Measurements from ENCODE around the gene TRAPPC5. TPM values are rescaled to one million over a fixed set of nuclear protein-coding genes. Genes with fewer than 3 reads are reported as not detected.

The TRAPPC5 gene
- total RNA-seq, 5 donors from 2014 or later (not counting 1 experiment from before 2014, with no cell fraction given), result 39.2 to 75.3 (median 69.4) TPM

- POLR2A ChIA-PET, result interaction anchor here in 1 of 2 donors (0.6 kb wide), 1 partner anchor 31 kb away, joined by 5 read pairs; the partner anchor contains the start of gene TRAPPC5
- no peaks in the 10 kb centered on the region for H3K27me3 Mint-ChIP-seq
- H3K9me3 Mint-ChIP-seq, result no peaks in the 10 kb centered on the region
- no peaks in the 10 kb centered on the region for H3K9me3 ChIP-seq
- no peak for DNase-seq
- no peak for ATAC-seq (replicated peaks in 1 of 4)
- H3K36me3 Mint-ChIP-seq, result peaks cover 5% of the 10 kb centered on the region
- H3K4me1 ChIP-seq (ENCODE audit: control insufficient read depth in 1 of 2, extremely low read depth in 1 of 2, insufficient read depth in 2 of 2, low read length in 2 of 2), result peaks cover 0 to 13% of the 10 kb centered on the region in 2 experiments
- no peak overlapping the region for H3K27ac ChIP-seq (ENCODE audit: low read length)
- no peak overlapping the region for H3K4me3 Mint-ChIP-seq
- H3K4me3 ChIP-seq (ENCODE audit: control insufficient read depth in 1 of 2, extremely low read depth in 1 of 2, low read length in 1 of 2), result no peak overlapping the region
- H3K4me1 Mint-ChIP-seq, result peaks cover 10 to 13% (median 10%) of the 10 kb centered on the region in 3 donors
- peaks cover 0 to 6% of the 10 kb centered on the region in 2 experiments for H3K27me3 ChIP-seq (replicated peaks in 1 of 2; ENCODE audit: control insufficient read depth in 2 of 2, extremely low read depth in 1 of 2, insufficient read depth in 2 of 2, low read length in 1 of 2)
- no peak overlapping the region for H3K27ac Mint-ChIP-seq
- WGBS (ENCODE audit: insufficient coverage), result 72% methylated on average over 2 of the region's 2 CpGs
- CTCF ChIA-PET, result interaction anchor here (0.5 to 0.7 kb wide), 3 partner anchors 34 to 364 kb away, joined by 3 to 7 read pairs (median 6); no protein-coding TSS in a partner anchor
- peaks cover 8 to 13% of the 10 kb centered on the region in 2 donors for H3K36me3 ChIP-seq (ENCODE audit: control insufficient read depth in 2 of 2, extremely low read depth in 1 of 2, insufficient read depth in 1 of 2, low read length in 1 of 2)
Observed at GRCh38 chr19:7650148-7650547, 30.5 kb upstream of the TRAPPC5 start.

DNA sequence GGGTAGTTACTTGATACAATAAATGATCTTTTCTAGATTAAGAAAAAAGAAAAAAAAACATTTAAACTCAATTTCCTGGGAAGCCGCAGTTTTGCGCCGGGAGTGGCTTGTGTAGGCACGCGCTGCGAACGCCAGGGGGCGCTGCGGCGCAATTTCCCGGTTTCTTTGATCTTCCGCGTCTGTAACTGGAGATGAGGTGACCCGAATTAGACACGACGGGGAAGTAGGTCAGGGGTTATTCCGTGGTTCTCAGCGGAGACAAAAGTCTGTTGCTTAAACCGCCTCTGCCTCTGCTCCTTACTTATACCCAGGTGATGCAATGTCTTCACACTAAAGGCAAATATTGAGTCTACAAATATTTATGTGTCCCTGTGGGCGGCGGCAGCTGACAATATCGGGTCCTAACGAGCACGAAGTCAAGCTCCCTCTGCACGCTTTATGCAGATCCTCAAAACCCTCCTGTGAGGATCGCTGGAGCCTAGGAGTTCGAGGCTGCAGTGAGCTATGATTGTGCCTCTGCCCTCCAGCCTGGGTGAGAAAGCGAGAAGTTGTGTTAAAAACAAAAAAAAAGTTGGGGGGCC lies 28.5 kb upstream of the TRAPPC5 start:
- peaks cover 10 to 15% (median 11%) of the 10 kb centered on the region in 3 donors for H3K4me1 Mint-ChIP-seq
- no peaks in the 10 kb centered on the region for H3K27me3 Mint-ChIP-seq
- H3K27ac ChIP-seq (ENCODE audit: low read length), result peak overlapping the region; percentile 67
- peak; percentile 73 to 94 (median 85) for DNase-seq
- peak; percentile 83 to 92 (median 88) for ATAC-seq (replicated peaks in 1 of 4)
- H3K27me3 ChIP-seq (replicated peaks in 1 of 2; ENCODE audit: control insufficient read depth in 2 of 2, extremely low read depth in 1 of 2, insufficient read depth in 2 of 2, low read length in 1 of 2), result peaks cover 0 to 6% of the 10 kb centered on the region in 2 experiments
- H3K4me1 ChIP-seq (ENCODE audit: control insufficient read depth in 1 of 2, extremely low read depth in 1 of 2, insufficient read depth in 2 of 2, low read length in 2 of 2), result peaks cover 0 to 16% of the 10 kb centered on the region in 2 experiments
- POLR2A ChIA-PET, result interaction anchor here in 1 of 2 donors (0.6 kb wide), 2 partner anchors 20 to 147 kb away, joined by 3 to 5 read pairs; no protein-coding TSS in a partner anchor
- no peaks in the 10 kb centered on the region for H3K9me3 Mint-ChIP-seq
- CTCF ChIA-PET, result interaction anchor here (0.6 to 1.6 kb wide), 4 partner anchors 17 to 1671 kb away, joined by 3 to 8 read pairs (median 3); partner anchors contain the start of genes PET100 (in 1 of the 2) and XAB2 (in 1 of the 2)
- no peaks in the 10 kb centered on the region for H3K9me3 ChIP-seq
- H3K27ac Mint-ChIP-seq, result peak overlapping the region; percentile 61 to 81
- H3K36me3 ChIP-seq (ENCODE audit: control insufficient read depth in 2 of 2, extremely low read depth in 1 of 2, insufficient read depth in 1 of 2, low read length in 1 of 2), result peaks cover 4% of the 10 kb centered on the region in 2 donors
- H3K4me3 Mint-ChIP-seq, result peak overlapping the region; percentile 66 to 74 (median 72)
- H3K36me3 Mint-ChIP-seq, result no peaks in the 10 kb centered on the region
- 1% methylated on average over 18 of the region's 28 CpGs for WGBS (ENCODE audit: insufficient coverage)
- peak overlapping the region; percentile 39 to 49 for H3K4me3 ChIP-seq (ENCODE audit: control insufficient read depth in 1 of 2, extremely low read depth in 1 of 2, low read length in 1 of 2)

- peaks cover 22 to 26% (median 24%) of the 10 kb centered on the region in 3 donors for H3K4me1 Mint-ChIP-seq
- no peaks in the 10 kb centered on the region for H3K9me3 ChIP-seq
- WGBS (ENCODE audit: insufficient coverage), result 93% methylated on average over 3 of the region's 8 CpGs
- ChIA-PET CTCF (interaction anchor here in 1 of 2 donors (0.8 to 0.9 kb wide), 2 partner anchors 27 to 86 kb away, joined by 3 read pairs; partner anchors contain the start of gene TRAPPC5), POLR2A (no interaction called here)
- no peak overlapping the region for H3K27ac Mint-ChIP-seq
- H3K27me3 ChIP-seq (replicated peaks in 1 of 2; ENCODE audit: control insufficient read depth in 2 of 2, extremely low read depth in 1 of 2, insufficient read depth in 2 of 2, low read length in 1 of 2), result peaks cover 0 to 6% of the 10 kb centered on the region in 2 experiments
- no peaks in the 10 kb centered on the region for H3K36me3 Mint-ChIP-seq
- H3K27ac ChIP-seq (ENCODE audit: low read length), result no peak overlapping the region
- no peak for ATAC-seq (replicated peaks in 1 of 4)
- H3K4me1 ChIP-seq (ENCODE audit: control insufficient read depth in 1 of 2, extremely low read depth in 1 of 2, insufficient read depth in 2 of 2, low read length in 2 of 2), result peaks cover 3 to 34% of the 10 kb centered on the region in 2 experiments
- H3K9me3 Mint-ChIP-seq, result no peaks in the 10 kb centered on the region
- no peak for DNase-seq
- no peaks in the 10 kb centered on the region for H3K27me3 Mint-ChIP-seq
- H3K4me3 Mint-ChIP-seq, result no peak overlapping the region
- no peaks in the 10 kb centered on the region for H3K36me3 ChIP-seq (ENCODE audit: control insufficient read depth in 2 of 2, extremely low read depth in 1 of 2, insufficient read depth in 1 of 2, low read length in 1 of 2)
- no peak overlapping the region for H3K4me3 ChIP-seq (ENCODE audit: control insufficient read depth in 1 of 2, extremely low read depth in 1 of 2, low read length in 1 of 2)
Observed at GRCh38 chr19:7654401-7654800, 26.2 kb upstream of the TRAPPC5 start.

DNA sequence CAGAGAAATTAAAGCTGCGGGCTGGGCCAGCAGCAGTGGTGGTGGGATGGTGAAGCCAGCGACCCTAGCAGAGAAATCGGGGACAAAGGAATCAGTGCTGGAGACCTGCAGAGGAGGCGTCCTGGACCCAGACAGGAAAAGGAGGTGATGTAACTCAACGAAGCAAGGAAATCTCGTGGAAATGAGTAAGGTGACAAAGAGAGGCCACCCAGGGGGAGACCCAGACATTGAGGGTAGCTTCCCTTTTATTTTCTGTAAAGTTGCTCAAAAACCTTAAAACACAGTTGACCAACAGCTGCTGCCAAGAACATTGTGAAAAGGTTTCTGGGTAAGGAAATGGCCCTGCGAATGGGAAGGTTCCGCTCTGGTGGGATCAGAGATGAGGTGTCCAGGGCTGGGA lies 25.1 kb upstream of the TRAPPC5 start:
- no peak overlapping the region for H3K27ac ChIP-seq (ENCODE audit: low read length)
- DNase-seq, result no peak
- H3K9me3 Mint-ChIP-seq, result no peaks in the 10 kb centered on the region
- H3K36me3 ChIP-seq (ENCODE audit: control insufficient read depth in 2 of 2, extremely low read depth in 1 of 2, insufficient read depth in 1 of 2, low read length in 1 of 2), result no peaks in the 10 kb centered on the region
- ChIA-PET POLR2A (no interaction called here), CTCF (interaction anchor here in 1 of 2 donors (0.6 kb wide), 1 partner anchor 23 kb away, joined by 3 read pairs; no protein-coding TSS in a partner anchor)
- H3K4me1 ChIP-seq (ENCODE audit: control insufficient read depth in 1 of 2, extremely low read depth in 1 of 2, insufficient read depth in 2 of 2, low read length in 2 of 2), result peaks cover 3 to 34% of the 10 kb centered on the region in 2 experiments
- peaks cover 0 to 6% of the 10 kb centered on the region in 2 experiments for H3K27me3 ChIP-seq (replicated peaks in 1 of 2; ENCODE audit: control insufficient read depth in 2 of 2, extremely low read depth in 1 of 2, insufficient read depth in 2 of 2, low read length in 1 of 2)
- peaks cover 22 to 26% (median 24%) of the 10 kb centered on the region in 3 donors for H3K4me1 Mint-ChIP-seq
- no peak overlapping the region for H3K4me3 Mint-ChIP-seq
- H3K36me3 Mint-ChIP-seq, result no peaks in the 10 kb centered on the region
- H3K27ac Mint-ChIP-seq, result no peak overlapping the region
- no peaks in the 10 kb centered on the region for H3K9me3 ChIP-seq
- 89% methylated on average over 7 of the region's 8 CpGs for WGBS (ENCODE audit: insufficient coverage)
- H3K27me3 Mint-ChIP-seq, result no peaks in the 10 kb centered on the region
- ATAC-seq (replicated peaks in 1 of 4), result no peak
- H3K4me3 ChIP-seq (ENCODE audit: control insufficient read depth in 1 of 2, extremely low read depth in 1 of 2, low read length in 1 of 2), result no peak overlapping the region

- ChIA-PET CTCF (interaction anchor here in 1 of 2 donors (0.6 to 1.2 kb wide), 3 partner anchors 24 to 142 kb away, joined by 4 read pairs; partner anchors contain the start of gene TRAPPC5), POLR2A (interaction anchor here in 1 of 2 donors (0.7 kb wide), 1 partner anchor 201 kb away, joined by 4 read pairs; no protein-coding TSS in a partner anchor)
- no peaks in the 10 kb centered on the region for H3K27me3 ChIP-seq (replicated peaks in 1 of 2; ENCODE audit: control insufficient read depth in 2 of 2, extremely low read depth in 1 of 2, insufficient read depth in 2 of 2, low read length in 1 of 2)
- H3K4me3 ChIP-seq (ENCODE audit: control insufficient read depth in 1 of 2, extremely low read depth in 1 of 2, low read length in 1 of 2), result no peak overlapping the region
- Mint-ChIP-seq H3K27ac (no peak overlapping the region), H3K36me3 (no peaks in the 10 kb centered on the region), H3K9me3 (no peaks in the 10 kb centered on the region), H3K27me3 (no peaks in the 10 kb centered on the region), H3K4me3 (peak overlapping the region in 1 of 3 donors; percentile 74), H3K4me1 (peaks cover 18 to 21% (median 21%) of the 10 kb centered on the region in 3 donors)
- H3K27ac ChIP-seq (ENCODE audit: low read length), result peak overlapping the region; percentile 18
- 58% methylated on average over 4 of the region's 14 CpGs for WGBS (ENCODE audit: insufficient coverage)
- peak in 2 of 4 experiments; percentile 21 to 28 for ATAC-seq (replicated peaks in 1 of 4)
- H3K9me3 ChIP-seq, result no peaks in the 10 kb centered on the region
- H3K4me1 ChIP-seq (ENCODE audit: control insufficient read depth in 1 of 2, extremely low read depth in 1 of 2, insufficient read depth in 2 of 2, low read length in 2 of 2), result peaks cover 3 to 28% of the 10 kb centered on the region in 2 experiments
- H3K36me3 ChIP-seq (ENCODE audit: control insufficient read depth in 2 of 2, extremely low read depth in 1 of 2, insufficient read depth in 1 of 2, low read length in 1 of 2), result no peaks in the 10 kb centered on the region
- no peak for DNase-seq
Observed at GRCh38 chr19:7657131-7657751, 23.4 kb upstream of the TRAPPC5 start.

- ATAC-seq (replicated peaks in 1 of 4), result peak; percentile 71 to 99 (median 78)
- Histone ChIP-seq H3K27me3 (replicated peaks in 1 of 2; ENCODE audit: control insufficient read depth in 2 of 2, extremely low read depth in 1 of 2, insufficient read depth in 2 of 2, low read length in 1 of 2) (no peaks in the 10 kb centered on the region), H3K27ac (ENCODE audit: low read length) (peak overlapping the region; percentile 59), H3K4me1 (ENCODE audit: control insufficient read depth in 1 of 2, extremely low read depth in 1 of 2, insufficient read depth in 2 of 2, low read length in 2 of 2) (peaks cover 3 to 21% of the 10 kb centered on the region in 2 experiments), H3K9me3 (no peaks in the 10 kb centered on the region), H3K36me3 (ENCODE audit: control insufficient read depth in 2 of 2, extremely low read depth in 1 of 2, insufficient read depth in 1 of 2, low read length in 1 of 2) (no peaks in the 10 kb centered on the region), H3K4me3 (ENCODE audit: control insufficient read depth in 1 of 2, extremely low read depth in 1 of 2, low read length in 1 of 2) (peak overlapping the region in 1 of 2 donors; percentile 16)
- H3K4me3 Mint-ChIP-seq, result peak overlapping the region; percentile 59 to 74 (median 68)
- H3K27me3 Mint-ChIP-seq, result no peaks in the 10 kb centered on the region
- POLR2A ChIA-PET, result no interaction called here
- H3K9me3 Mint-ChIP-seq, result no peaks in the 10 kb centered on the region
- CTCF ChIA-PET, result interaction anchor here in 1 of 2 donors (0.5 to 1.2 kb wide), 2 partner anchors 23 to 90 kb away, joined by 3 to 4 read pairs; partner anchors contain the start of gene TRAPPC5
- H3K36me3 Mint-ChIP-seq, result no peaks in the 10 kb centered on the region
- H3K27ac Mint-ChIP-seq, result peak overlapping the region; percentile 50 to 72
- WGBS (ENCODE audit: insufficient coverage), result 6% methylated on average over 7 of the region's 9 CpGs
- H3K4me1 Mint-ChIP-seq, result peaks cover 12 to 15% (median 13%) of the 10 kb centered on the region in 3 donors
- DNase-seq, result peak in 16 of 35 experiments; percentile 29 to 72 (median 41)
Observed at GRCh38 chr19:7658219-7658686, 22.4 kb upstream of the TRAPPC5 start.

All from T-cell (primary cell).